SIG-M5 (cell line): ENCODE results near the gene KRI1.
"Not testable (repeated sequence)": the region's sequence is repeated elsewhere in the genome, so short reads cannot be mapped to it uniquely, and the experiment has no call there.

Experiments used
- DNase-seq: peaks from one replicate; lab custom pipeline; 2025; lab: John Stamatoyannopoulos, UW

Gene KRI1

DNA sequence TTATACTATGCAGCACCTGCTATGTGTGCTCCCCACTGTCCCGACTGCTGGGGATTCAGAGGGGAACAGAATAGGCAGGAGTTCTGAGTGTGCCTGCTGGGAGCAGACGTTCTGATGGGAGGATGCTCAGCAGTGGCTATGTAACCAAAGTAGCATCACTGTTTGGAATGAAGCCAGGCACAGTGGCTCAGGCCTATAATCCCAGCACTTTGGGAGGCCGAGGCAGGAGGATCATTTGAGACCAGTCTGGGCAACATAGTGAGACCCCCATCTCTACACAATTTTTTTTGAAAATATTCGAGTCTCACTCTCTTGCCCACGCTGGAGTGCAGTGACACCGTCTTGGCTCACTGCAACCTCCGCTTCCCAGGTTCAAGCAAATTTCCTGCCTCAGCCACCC lies 16.1 kb downstream of the KRI1 start:
- DNase-seq, result no peak

DNA sequence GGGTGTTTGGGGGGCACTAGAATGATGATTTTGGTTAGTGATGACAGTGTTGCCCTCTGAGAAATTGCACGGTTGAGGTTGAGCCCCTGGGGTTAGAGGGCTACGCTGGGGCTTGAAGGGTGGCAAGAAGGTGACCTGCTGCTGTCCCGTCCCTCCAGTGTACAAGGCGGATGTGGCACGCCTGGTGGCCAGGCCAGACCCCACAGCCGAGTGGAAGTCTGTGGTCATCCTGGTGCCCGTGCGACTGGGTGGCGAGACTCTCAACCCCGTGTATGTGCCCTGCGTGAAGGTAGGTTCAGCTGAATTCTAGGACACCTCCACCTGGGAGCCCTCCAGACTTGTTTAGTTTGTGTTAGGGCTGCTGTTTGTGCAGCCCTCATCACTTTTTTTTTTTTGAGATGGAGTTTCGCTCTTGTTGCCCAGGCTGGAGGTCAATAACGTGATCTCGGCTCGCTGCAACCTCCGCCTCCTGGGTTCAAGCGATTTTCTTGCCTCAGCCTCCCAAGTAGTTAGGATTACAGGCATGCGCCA lies 17.0 kb downstream of the KRI1 start:
- no peak for DNase-seq

DNA sequence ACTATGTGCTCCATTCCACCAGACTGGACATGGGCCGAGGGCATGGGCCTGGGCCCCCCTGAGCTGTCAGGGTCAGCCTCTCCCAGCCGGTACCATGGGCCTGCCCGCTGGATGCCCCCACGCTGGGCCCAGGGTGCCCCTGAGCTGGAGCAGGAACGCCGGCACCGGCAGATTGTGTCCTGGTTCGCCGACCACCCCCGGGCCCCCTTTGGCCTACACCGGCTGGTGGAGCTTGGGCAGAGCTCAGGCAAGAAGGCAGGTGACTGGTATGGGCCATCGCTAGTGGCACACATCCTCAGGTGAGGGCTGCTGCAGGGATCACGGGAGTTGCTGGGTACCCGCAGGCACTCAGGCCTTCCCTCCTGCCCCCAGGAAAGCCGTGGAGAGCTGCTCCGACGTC lies 19.0 kb downstream of the KRI1 start:
- no peak for DNase-seq

DNA sequence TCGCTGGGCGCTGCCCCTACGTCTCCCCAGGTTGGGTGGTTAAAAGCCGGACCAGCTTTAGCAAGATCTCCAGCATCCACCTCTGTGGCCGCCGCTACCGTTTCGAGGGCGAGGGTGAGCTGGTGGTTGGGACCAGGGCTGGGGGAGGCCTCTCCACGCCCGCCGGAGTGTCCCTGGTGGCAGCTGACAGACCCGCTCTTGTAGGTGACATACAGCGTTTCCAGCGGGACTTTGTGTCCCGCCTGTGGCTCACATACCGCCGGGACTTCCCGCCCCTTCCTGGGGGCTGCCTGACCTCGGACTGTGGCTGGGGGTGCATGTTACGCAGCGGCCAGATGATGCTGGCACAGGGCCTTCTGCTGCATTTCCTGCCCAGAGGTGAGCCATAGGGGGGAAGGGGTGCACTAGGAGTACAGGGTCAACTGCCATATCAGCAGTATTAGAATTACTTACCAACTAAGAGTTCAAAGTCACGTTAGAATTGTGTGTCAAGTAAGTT lies 21.0 kb downstream of the KRI1 start:
- DNase-seq, result no peak

DNA sequence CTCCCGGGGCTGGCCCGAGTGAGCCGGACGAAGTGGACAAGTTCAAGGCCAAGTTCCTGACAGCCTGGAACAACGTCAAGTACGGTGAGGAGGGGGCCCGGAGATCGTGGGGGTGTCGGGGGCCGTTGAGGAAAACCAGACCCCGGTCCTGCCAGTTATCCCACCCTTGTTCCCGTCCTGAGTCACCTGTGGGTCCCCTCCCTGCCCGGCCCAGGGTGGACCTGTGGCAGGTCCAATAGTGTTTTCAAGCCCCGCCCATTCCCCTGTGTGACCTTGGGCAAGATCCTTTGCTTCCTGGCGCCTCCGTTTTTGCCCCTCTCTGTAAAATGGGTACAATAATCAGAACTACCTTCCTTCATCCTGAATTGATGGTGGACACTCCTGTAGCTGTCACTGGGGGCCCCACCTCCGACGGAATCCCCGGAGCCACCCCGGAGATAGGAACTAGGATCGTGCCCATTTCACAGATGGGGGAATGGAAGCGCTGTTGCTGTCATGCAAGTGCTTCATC lies 21.5 kb downstream of the KRI1 start:
- DNase-seq, result no peak

DNA sequence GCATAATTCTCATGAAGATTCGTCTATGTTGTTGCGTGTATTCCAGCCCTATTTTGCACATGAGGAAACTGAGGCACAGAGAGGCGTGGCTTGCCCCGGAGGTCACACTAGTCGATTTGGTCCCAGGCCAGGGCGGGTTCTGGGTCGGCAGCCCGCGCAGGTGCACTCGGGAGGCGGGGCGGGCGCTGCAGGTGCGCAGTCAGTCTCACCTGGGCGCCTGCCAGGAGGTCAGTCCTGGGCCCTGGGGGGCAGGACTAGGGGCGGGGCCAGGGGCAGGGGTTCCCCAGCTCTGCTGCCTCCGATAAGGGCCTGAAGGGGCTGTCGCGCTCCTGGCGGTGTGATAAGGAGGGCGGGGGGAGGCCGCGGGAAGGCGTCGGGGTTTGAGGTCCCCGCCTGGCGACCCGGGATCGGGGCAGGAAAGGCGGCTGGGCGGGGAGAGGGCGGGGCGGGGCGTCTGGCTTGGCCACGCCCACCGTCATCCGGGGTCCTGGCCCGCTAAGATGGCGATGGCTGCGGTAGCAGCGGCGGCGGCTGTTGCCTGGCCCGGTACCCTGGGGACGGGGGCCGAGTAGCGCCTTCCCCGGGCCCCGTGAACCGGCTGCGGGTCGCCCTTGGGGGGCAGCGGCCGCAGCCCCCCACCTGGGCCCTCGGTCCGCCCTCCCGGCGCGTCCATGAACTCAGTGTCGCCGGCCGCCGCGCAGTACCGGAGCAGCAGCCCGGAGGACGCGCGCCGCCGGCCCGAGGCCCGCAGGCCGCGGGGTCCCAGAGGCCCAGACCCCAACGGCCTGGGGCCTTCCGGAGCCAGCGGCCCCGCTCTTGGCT lies 22.2 kb downstream of the KRI1 start, which contains the start of gene ATG4D:
TSS of gene ATG4D (plus strand) at position 485 of the 822 bp plus-strand sequence. CDS start at position 672, 187 bp downstream.
- DNase-seq, result no peak

DNA sequence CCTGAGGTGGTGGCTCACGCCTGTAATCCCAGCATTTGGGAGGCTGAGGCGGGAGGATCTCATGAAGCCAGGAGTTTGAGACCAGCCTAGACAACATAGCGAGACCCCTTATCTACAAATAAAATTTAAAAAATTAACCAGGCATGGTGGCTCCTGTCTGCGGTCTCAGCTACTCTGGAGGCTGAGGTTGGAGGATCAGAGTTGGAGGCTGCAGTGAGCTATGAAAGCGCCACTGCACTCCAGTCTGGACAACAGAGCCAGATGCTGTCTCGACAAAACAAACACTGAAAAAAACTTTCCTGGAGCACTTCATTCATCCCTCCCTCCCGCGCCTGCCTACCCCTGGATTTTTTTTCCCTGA lies 22.8 kb downstream of the KRI1 start:
- no peak for DNase-seq

DNA sequence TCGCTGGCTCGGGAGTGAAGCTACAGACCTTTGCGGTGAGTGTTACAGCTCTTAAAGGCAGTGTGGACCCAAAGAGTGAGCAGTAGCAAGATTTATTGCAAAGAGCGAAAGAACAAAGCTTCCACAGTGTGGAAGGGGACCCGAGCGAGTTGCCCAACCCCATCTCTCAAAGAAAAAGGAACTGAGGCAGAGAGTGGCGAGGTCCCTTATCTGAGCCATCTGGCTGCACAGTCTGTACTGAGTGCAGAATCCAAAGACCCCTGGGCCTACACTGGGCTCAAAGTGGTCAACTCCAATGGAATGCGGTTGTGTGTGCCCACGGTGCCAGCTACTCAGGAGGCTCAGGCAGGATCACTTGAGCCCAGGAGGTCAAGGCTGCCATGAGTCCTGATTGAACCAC lies 26.8 kb downstream of the KRI1 start:
- not testable (repeated sequence) for DNase-seq

DNA sequence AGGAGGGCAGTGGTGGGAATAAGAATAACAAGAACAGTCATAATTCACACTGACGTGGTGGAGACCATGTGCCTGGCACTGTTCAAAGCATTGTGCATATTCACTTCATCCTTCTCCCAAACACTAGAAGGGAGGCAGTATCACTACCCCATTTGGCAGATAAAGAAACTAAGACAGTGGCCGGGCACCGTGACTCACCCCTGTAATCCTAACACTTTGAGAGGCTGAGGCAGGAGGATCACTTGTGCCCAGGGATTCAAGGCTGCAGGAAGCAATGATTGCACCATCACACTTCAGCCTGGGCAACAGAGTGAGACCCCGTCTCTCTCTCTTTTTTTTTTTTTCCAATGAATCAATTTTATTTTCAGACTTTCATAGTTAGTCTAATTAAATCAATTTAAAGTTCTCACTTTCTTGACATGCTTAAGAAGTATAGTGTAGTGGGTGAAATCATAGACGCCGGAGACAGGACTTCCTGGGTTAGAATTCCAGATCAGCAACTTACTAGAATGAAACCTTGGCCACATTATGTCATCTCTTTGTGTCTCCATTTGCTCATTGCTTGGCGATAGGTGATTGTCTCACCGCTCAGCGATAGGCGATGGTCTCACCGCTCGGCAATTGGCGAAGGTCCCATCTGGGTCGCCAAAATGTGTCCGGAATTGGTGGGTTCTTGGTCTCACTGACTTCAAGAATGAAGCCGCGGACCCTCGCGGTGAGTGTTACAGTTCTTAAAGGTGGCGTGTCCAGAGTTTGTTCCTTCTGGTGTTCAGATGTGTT lies 27.4 kb downstream of the KRI1 start:
- no peak for DNase-seq

DNA sequence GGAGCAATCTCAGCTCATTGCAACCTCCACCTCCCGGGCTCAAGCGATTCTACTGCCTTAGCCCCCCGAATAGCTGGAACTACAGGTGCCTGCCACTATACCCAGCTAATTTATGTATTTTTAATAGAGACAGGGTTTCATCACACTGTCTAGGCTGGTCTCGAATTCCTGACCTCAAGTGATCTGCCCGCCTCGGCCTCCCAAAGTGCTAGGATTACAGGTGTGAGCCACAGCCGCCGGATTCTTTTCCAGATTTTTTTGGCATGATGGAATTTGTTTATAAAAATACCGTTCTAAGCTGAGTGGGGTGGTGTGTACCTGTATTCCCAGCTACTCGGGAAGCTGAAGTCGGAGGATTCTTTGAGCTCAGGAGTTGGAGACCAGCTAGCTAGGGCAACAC lies 28.1 kb downstream of the KRI1 start:
- no peak for DNase-seq

DNA sequence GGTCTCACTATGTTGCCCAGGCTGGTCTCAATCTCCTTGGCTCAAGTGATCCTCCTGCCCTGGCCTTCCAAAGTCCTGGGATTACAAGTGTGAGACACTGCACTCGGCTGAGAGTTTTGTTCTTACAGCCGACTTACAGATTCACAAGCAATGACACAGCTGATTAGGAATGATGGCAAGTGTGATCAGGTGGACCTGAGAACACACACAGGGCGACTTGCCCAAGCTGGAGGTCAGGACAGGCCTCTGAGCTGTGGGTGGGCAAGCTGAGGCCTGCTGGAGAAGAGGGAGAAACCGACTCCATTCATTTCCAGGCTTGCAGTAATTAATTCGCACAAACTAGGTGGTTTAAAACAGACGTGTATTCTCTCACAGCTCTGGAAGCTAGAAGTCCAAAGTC lies 30.2 kb downstream of the KRI1 start:
- no peak for DNase-seq

DNA sequence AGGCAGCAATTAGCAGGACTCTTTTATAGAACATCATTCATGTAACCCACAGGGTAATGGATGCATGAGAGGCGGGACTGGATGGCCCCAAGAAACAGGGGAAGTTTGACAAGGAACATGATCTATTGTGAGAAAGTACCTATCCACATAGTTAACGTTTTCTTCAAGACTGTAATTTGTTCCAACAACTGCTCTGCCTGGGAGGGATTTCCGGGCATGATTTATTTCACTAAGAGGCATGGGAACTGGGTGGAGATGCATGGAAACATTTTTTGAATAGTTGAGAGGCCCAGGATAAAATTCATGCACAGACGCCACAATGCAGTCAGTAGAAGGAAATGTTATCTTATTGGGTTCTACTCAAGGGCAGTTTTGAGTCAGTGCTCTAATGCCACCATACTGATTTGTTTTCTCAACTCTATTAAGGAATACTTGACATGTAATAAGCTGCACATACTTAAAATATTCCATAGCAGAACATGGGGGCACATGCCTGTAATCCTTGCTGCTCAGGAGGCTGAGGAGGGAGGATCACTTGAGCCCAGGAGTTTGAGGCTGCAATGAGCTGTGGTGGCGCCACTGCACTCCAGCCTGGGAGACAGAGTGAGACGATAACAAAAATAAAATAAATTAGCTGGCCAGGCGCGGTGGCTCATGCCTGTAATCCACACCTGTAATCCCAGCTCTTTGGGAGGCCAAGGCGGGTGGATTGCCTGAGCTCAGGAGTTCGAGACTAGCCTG lies 32.0 kb downstream of the KRI1 start:
- no peak for DNase-seq

DNA sequence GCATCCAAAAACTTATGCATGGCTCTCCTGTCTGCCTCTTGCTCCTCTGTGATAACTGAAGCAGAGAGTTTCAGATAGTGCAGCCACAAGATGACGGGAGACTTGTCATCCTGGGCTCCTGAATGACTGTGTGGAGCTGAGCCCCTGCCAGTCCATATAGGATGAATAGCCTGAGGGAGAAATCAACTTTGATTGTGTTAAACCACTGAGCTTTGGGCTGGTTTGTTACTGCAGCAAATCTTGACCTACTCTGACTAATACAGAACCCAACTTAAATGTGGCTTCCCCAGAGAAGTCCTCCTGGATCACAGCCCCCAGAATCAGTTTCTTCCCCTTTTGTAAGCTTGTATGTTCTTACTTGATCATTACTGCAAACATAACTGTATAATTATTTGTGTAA lies 33.4 kb downstream of the KRI1 start:
- no peak for DNase-seq

DNA sequence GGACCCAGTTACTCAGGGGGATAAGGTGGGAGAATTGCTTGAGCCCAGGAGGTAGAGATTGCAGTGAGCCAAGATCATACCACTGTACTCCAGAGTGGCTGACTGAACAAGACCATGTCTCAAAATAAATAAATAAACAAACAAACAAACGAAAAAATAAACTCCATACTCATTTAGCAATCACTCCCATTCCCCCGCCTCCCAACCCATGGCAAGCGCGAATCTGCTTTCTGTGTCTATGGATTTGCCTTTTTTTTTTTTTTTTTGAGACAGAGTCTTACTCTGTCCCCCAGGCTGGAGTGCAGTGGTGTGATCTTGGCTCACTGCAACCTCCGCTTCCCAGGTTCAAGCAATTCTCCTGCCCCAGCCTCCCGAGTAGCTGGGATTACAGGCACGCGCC lies 38.9 kb downstream of the KRI1 start:
- DNase-seq, result not testable (repeated sequence)

DNA sequence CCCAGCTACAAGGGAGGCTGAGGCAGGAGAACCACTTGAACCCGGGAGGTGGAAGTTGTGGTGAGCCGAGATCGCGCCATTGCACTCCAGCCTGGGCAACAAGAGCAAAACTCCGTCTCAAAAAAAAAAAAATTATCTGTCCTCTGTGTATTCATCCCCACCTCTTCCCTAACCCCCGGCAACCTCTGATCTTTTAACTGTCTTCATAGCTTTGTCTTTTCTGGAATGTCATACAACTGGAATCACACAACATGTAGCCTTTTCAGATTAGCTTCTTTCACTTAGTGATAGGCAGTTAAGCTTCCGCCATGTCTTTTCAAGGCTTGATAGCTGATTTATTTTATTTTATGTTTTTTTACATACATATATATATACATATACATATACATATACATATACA lies 40.2 kb downstream of the KRI1 start:
- DNase-seq, result no peak

DNA sequence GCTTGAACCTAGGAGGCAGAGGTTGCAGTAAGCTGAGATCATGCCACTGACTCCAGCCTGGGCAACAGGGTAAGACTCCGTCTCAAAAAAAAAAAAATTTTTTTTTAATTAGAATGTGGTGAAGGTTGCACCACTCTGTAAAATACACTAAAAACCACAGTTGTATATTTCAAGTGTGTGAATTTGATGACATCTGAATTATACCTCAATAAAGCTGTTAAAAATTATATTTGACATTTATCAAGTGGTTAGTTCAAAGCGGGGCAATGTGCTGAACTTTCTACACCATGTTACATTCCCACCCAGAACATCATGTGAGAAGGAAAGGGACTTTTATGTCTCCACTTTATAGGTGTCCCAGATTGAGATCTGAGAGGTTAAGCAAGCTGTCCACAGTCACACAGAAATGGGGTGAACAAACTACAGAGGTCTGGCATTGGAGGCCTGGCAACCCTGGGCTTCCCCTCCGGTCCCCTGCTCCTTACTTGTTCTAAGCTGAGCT lies 42.6 kb downstream of the KRI1 start:
- DNase-seq, result no peak

DNA sequence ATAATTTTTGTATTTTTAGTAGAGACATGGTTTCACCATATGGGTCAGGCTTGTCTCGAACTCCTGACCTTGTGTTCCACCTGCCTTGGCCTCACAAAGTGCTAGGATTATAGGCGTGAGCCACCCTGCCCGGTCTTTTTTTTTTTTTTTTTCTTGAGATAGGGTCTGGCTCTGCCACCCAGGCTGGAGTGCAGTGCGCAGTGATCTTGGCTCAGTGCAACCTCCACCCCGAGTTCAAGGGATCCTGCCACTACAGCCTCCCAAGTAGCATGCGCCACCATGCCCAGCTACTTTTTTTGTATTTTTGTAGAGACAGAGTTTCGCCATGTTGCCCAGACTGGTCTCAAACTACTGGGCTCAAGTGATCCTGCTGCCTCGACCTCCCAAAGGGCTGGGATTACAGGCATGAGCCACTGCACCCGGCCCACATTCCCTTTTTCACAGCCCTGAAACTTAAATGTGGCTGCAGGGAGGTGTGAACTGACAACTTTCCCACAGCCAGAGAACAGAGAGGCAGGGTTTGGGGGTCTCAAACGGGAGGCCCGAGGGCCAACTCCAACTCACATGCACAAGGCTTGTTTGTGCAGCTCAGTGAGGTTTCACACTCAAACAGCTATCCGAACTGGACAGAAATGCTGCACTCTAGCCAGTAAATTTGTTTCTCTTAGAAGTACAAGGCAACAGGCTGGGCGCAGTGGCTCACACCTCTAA lies 44.2 kb downstream of the KRI1 start:
- DNase-seq, result no peak

DNA sequence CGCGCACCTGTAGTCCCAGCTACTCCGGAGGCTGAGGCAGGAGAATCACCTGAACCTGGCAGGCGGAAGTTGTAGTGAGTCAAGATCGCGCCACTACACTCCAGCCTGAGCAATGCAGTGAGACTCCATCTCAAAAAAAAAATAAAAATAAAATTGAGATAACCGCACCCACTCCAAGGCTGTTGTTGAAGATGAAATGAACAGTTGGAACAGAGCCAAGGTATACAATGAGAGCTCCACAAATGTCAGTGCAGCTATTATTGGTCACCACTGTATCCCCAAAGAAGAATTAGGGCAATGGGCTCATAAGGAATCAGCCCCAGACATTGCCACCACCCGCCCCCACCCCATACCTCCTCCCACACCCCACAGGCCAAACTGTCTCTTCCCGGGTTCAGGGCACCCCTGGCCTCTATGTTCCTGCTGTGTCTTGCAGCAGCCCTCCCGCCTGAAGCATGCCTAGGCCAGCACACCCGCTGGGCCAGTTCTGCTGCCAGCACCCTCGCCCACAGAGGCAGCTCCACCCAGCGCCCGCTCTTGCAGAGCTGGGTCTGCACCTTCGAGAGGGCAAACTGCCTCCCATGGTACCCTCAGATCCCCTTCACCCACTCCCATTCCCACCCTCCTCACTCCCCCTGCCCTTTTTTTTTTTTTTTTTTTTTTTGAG lies 45.0 kb downstream of the KRI1 start:
- no peak for DNase-seq

DNA sequence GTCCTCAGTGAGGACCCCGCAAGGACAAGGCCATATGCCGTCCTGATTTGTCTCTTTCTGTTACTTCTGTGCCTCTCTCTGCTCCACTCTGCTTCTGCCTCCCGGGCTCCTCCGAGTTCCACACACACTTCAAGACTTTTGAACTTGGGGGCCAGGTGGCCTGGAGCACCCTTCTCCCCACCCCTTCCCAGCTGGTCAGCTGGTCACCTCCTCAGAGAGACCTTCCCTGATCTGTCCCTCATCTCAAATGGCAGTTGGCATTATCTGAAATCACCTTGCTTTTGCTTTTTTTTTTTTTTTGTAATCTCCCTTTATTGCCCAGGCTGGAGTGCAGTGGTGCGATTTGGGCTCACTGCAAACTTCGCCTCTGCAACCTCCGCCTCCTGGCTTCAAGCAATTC lies 46.4 kb downstream of the KRI1 start:
- DNase-seq, result no peak
